Measurements from ENCODE around the gene JAM3. TPM values are rescaled to one million over a fixed set of nuclear protein-coding genes. Genes with fewer than 3 reads are reported as not detected.

The JAM3 gene
- 152 and 155 TPM in 2 replicates for total RNA-seq (2014; rRNA removed; shearing (Covaris generic))

DNA sequence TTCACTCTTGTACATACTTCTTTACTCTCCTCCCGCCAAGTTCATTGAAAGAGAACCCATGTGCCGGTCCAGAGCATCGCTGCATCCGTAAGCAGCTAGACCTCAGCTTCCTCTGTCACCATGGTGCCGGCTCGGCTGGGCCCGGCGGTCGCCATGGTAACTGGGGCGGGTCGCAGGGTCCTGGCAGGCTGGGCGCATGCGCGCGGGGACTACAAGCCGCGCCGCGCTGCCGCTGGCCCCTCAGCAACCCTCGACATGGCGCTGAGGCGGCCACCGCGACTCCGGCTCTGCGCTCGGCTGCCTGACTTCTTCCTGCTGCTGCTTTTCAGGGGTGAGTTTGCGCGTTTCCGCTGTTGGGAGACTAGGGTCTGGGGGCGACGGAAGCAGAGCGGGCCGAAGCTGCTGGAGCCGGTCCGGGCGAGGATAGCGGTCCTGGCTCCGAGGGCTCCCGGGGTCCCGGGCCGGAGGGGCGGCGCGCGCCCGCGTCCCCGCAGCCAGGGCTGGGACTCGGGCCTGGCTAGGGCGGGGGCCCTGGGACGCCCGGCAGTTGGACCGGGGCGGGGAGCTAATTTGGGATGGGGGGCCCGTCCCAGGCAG is at the start of gene JAM3:
JAM3 (plus strand) TSS at position 244 of the 597 bp plus-strand sequence; CDS start at position 256, 12 bp downstream.
- Histone ChIP-seq H3K36me3 (no peaks in the 10 kb centered on the region), H3K4me1 (peaks cover 30% of the 10 kb centered on the region), H3K27me3 (no peaks in the 10 kb centered on the region), H3K4me3 (peak within 1 kb of the TSS; percentile 82), H3K9me3 (replicated peaks) (no peaks in the 10 kb centered on the region), H3K27ac (peak within 1 kb of the TSS; percentile 89)
- peak; percentile 94 to 95 for DNase-seq

DNA sequence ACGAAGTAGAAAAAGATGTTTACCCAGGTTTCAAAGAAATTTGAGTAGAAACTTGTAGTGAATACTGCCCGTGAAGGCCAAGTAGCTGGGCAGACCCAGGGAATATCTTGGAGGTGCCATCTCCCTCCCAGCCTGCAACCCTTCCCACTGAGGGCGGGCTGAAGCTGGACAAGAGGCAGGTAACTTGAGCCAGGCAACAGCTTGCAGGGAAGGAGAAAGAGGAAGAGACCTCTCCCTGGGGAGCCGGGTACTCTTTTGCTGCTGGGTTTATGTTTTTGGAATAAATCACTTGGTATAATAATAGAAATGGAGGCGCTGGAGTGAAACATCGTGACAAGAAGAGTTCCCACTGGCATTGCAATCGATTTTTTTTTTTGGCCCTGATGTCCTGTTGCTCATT is 49.4 kb upstream of the JAM3 start:
- no peaks in the 10 kb centered on the region for H3K4me1 ChIP-seq
- no peaks in the 10 kb centered on the region for H3K36me3 ChIP-seq
- no peak for DNase-seq
- H3K27me3 ChIP-seq, result peaks cover 23% of the 10 kb centered on the region
- H3K9me3 ChIP-seq (replicated peaks), result no peaks in the 10 kb centered on the region
- H3K4me3 ChIP-seq, result no peak overlapping the region
- no peak overlapping the region for H3K27ac ChIP-seq

DNA sequence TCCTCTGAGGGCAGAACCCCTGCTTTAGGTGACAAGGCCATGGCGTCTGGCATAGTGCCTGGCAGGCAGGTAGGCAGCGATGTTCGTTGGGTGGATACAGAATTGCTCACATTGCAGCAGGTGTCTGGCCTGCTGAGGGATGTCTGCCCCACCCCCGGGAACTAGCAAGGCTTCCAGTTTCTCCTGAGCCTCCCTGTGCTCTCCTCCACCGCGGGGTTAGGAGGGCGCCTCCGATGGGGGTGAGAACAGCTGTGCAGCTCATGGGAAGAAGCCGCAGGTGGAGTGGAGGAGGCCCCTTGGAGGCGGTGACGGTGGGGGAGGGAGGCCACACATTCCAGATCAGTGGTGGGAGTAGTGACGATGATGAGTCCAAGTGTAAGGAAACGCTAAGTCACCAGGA is 48.3 kb upstream of the JAM3 start:
- Histone ChIP-seq H3K27me3 (peaks cover 26% of the 10 kb centered on the region), H3K36me3 (no peaks in the 10 kb centered on the region), H3K9me3 (replicated peaks) (no peaks in the 10 kb centered on the region), H3K4me1 (no peaks in the 10 kb centered on the region), H3K4me3 (no peak overlapping the region), H3K27ac (no peak overlapping the region)
- no peak for DNase-seq

DNA sequence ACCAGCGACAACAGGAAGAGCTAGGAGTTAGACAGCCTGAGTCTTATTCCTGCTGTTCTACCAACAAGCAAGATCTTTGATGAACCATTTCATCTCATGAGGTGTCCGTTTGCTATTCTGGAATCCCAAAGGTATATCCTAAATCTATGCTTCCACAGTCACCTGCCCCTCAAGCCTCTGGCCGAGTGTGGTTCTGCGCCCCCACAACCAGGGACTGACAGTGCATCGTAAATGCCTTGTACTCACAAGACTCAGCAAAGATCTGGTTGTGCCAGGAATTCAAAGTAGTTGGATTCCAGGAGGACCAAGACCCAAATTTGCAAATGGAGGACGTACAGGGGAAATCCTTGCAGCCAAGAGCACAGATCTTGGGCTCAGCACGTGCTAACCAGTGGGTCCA is 47.5 kb upstream of the JAM3 start:
- no peak for DNase-seq
- H3K9me3 ChIP-seq (replicated peaks), result no peaks in the 10 kb centered on the region
- H3K36me3 ChIP-seq, result no peaks in the 10 kb centered on the region
- no peak overlapping the region for H3K27ac ChIP-seq
- H3K27me3 ChIP-seq, result peaks cover 26% of the 10 kb centered on the region
- no peak overlapping the region for H3K4me3 ChIP-seq
- no peaks in the 10 kb centered on the region for H3K4me1 ChIP-seq

GRCh38 chr11:134022748-134023147 is 46.1 kb upstream of the JAM3 start:
- Histone ChIP-seq H3K9me3 (replicated peaks) (no peaks in the 10 kb centered on the region), H3K27ac (no peak overlapping the region), H3K4me1 (no peaks in the 10 kb centered on the region), H3K36me3 (no peaks in the 10 kb centered on the region), H3K27me3 (peaks cover 30% of the 10 kb centered on the region), H3K4me3 (no peak overlapping the region)
- DNase-seq, result no peak

- no peak for DNase-seq
- Histone ChIP-seq H3K27ac (no peak overlapping the region), H3K9me3 (replicated peaks) (no peaks in the 10 kb centered on the region), H3K36me3 (no peaks in the 10 kb centered on the region), H3K4me1 (no peaks in the 10 kb centered on the region), H3K4me3 (no peak overlapping the region), H3K27me3 (peaks cover 32% of the 10 kb centered on the region)
Observed at GRCh38 chr11:134024420-134025081, 44.3 kb upstream of the JAM3 start.

DNA sequence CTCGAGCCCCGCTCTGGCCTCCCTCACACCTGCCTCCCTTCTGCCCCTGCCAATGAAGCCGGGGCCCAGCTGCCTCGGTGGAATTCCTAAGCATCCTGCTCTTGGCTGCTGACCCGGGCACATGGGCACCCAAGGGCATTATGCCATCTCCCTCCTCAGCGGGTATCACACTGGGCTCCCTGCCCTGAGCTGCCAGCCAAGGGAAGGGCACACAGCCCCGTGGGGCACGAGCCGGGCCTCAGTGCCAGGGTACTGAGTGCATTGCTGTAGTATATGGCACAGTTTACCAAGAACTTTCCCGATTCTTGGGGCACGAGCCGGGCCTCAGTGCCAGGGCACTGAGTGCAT is 43.8 kb upstream of the JAM3 start:
- no peak for DNase-seq
- H3K27ac ChIP-seq, result no peak overlapping the region
- H3K4me1 ChIP-seq, result no peaks in the 10 kb centered on the region
- no peak overlapping the region for H3K4me3 ChIP-seq
- H3K27me3 ChIP-seq, result peaks cover 32% of the 10 kb centered on the region
- no peaks in the 10 kb centered on the region for H3K36me3 ChIP-seq
- H3K9me3 ChIP-seq (replicated peaks), result no peaks in the 10 kb centered on the region

DNA sequence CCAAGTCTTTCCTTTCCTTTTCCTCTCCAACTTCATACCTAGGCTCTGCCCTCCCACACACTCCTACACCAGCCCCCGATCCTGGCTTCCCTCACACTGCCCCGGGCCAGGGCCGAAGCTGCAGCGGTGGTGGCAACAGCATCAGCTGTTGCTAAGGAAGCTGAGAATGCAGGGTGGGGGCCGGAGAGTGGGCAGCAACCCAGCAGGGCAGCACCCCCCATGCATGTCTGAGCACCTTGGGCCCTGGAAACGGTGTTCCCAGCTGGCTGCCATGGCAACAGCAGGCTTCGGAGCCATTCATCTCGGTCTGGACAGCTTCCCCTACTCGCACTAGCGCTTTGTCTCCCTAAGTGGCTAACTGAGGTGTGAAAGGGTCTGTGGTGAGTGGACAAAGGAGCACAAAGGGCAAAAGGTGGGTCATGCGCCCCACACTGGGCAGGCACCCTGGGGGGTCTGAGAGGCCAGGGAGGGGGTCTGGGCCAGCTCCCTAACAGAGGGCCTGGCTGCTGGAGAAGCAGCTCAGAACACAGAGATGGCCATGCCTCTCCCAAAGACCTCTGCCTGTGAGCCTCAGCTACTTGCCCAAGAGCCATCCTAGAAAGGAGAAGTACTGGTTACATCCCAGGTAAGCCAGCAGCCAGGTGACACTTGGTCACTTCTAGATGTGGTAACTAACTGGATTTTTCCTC is 42.1 kb upstream of the JAM3 start:
- H3K27ac ChIP-seq, result no peak overlapping the region
- H3K4me1 ChIP-seq, result no peaks in the 10 kb centered on the region
- H3K36me3 ChIP-seq, result no peaks in the 10 kb centered on the region
- no peak overlapping the region for H3K4me3 ChIP-seq
- H3K27me3 ChIP-seq, result peaks cover 22% of the 10 kb centered on the region
- DNase-seq, result no peak
- H3K9me3 ChIP-seq (replicated peaks), result no peaks in the 10 kb centered on the region

DNA sequence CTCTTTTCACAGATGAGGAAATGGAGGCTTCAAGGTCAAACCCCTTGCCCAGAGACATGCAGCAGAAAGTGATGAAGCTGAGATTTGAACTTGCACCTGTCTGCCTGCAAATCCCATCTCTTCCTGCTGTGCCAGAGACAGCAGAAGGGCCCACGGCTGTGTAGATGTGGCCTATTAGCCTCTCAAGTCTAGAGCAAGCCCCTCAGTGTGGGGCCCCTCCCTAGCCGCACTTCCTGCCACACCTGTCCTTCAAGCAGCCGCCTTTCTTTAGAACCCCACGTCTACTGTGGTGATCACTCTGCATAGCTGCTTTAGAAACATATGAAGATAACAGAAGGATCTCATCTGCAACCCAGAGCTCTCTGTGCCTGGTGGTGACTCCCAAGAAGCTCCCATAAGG is 41.2 kb upstream of the JAM3 start:
- Histone ChIP-seq H3K4me3 (no peak overlapping the region), H3K4me1 (no peaks in the 10 kb centered on the region), H3K9me3 (replicated peaks) (no peaks in the 10 kb centered on the region), H3K27ac (no peak overlapping the region), H3K27me3 (peaks cover 24% of the 10 kb centered on the region), H3K36me3 (no peaks in the 10 kb centered on the region)
- no peak for DNase-seq

DNA sequence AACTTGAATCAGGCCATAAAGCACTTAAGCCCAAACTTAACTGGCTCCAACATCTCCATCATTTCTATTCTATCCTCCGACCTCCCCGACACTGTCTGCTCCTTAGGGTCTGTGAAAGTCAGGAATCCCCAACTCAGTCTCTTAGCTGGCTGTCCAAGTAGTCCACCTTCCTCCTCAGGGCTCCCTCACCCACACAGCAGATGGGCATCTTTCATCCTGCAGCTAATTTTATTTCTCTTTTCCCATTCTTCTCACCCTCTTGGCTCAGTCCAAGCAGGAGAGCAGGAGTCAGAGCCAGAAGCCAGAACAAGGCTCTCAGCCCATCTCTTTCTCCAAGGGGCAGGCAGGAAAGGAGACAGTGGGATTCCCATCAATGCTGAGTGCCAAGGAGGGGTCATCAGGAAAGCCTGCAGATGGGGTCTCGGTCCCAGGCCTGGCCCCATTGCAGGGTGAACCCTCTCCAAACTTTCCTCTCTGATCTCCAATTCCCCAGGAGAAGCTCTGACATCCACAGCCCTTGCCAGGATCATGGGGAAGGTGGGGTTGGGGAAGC is 40.4 kb upstream of the JAM3 start:
- Histone ChIP-seq H3K4me3 (no peak overlapping the region), H3K4me1 (no peaks in the 10 kb centered on the region), H3K27ac (no peak overlapping the region), H3K36me3 (no peaks in the 10 kb centered on the region), H3K27me3 (peaks cover 24% of the 10 kb centered on the region), H3K9me3 (replicated peaks) (no peaks in the 10 kb centered on the region)
- no peak for DNase-seq

DNA sequence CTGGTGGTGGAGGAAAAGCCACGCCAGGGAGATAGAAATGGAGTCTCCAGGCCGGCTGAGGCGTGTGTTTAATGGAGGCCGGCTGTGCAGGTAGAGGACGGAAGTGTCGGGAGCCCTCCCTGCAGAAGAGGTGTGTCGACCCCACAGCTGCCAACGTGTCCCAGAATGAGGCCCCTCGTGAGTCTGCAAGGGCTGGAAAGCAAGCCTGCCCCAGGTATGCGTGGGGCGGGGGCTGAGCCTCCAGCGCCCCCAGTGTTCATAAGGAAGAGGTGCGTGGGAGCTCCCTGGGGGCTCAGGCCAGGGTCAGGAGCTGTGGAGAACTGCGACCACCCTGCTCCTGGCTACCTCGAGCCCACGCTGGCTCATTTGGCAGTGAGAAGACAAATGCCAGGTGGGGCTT is 38.0 kb upstream of the JAM3 start:
- Histone ChIP-seq H3K36me3 (no peaks in the 10 kb centered on the region), H3K4me1 (peaks cover 6% of the 10 kb centered on the region; the same call in 1 of the 2 replicates), H3K4me3 (no peak overlapping the region), H3K27ac (no peak overlapping the region), H3K27me3 (peaks cover 9% of the 10 kb centered on the region; the same call in 1 of the 2 replicates), H3K9me3 (replicated peaks) (no peaks in the 10 kb centered on the region)
- DNase-seq, result no peak

GRCh38 chr11:134032043-134032442 is 36.8 kb upstream of the JAM3 start:
- no peaks in the 10 kb centered on the region for H3K9me3 ChIP-seq (replicated peaks)
- H3K4me1 ChIP-seq, result peaks cover 6% of the 10 kb centered on the region; the same call in 1 of the 2 replicates
- no peaks in the 10 kb centered on the region for H3K36me3 ChIP-seq
- H3K4me3 ChIP-seq, result no peak overlapping the region
- no peak for DNase-seq
- no peak overlapping the region for H3K27ac ChIP-seq
- H3K27me3 ChIP-seq, result peaks cover 9% of the 10 kb centered on the region; the same call in 1 of the 2 replicates

DNA sequence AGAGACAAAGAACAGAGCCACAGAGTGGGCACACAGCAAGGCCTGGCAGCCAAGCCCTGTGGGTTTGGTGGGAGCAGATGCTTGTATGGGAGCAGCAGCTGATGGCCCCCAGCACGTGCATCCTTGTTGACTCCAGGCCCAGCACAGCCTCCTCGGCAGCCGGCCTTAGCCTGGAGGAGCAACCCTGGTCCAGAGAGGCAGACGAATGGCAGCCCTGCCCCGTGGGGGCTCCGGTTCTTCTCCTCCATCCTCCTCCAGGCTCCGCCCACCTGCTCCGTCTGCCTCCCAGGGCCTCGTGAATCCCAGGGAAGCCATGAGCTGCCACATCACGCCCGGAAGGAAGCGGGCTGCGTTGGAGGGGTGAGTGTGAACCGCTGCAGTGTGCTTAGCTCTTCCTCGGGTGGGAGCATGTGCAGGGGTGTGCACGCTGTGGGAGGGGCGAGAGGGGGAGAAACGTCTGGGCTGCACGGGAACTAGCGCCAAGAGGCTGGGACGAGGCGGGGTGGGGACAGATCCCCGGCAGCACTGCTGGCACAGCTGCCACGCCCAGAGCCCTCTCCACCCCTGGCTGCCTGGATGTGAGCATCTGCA is 36.3 kb upstream of the JAM3 start:
- DNase-seq, result no peak
- Histone ChIP-seq H3K4me1 (peaks cover 6% of the 10 kb centered on the region; the same call in 1 of the 2 replicates), H3K27me3 (peaks cover 6% of the 10 kb centered on the region; the same call in 1 of the 2 replicates), H3K27ac (no peak overlapping the region), H3K36me3 (no peaks in the 10 kb centered on the region), H3K9me3 (replicated peaks) (no peaks in the 10 kb centered on the region), H3K4me3 (no peak overlapping the region)

- Histone ChIP-seq H3K27me3 (peaks cover 2% of the 10 kb centered on the region; the same call in 1 of the 2 replicates), H3K36me3 (no peaks in the 10 kb centered on the region), H3K9me3 (replicated peaks) (no peaks in the 10 kb centered on the region), H3K27ac (no peak overlapping the region), H3K4me1 (peaks cover 11% of the 10 kb centered on the region; the same call in 1 of the 2 replicates), H3K4me3 (no peak overlapping the region)
- no peak for DNase-seq
Observed at GRCh38 chr11:134033276-134033675, 35.6 kb upstream of the JAM3 start.

Data from SJCRH30 (cell line).